ENCODE measurements around the gene PLAC8L1. TPM values are rescaled to one million over a fixed set of nuclear protein-coding genes. Genes with fewer than 3 reads are reported as not detected.

PLAC8L1 gene
- polyA plus RNA-seq, 1 of the 3 experiments (the other 2 are of a cell fraction) = 0.21 TPM

DNA sequence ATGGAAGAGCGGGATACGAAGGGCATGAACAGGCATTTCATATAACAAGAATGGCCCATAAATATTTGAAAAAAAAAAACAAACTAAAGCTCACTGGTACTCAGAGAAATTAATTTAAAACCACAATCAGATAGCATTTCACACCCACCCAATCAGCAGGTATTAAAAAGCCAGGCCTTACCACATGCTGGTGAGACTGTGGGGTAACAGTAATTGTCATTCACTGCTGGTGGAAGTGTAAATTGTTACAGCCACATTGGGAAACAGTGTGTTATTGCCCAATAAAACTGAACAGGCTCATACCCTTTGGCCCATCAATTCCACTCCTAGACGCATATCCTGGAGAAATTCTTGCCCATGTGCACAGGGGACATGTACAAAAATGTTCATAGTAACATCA, 66.0 kb downstream of the PLAC8L1 start:
- no peak for DNase-seq
- Histone ChIP-seq H3K27me3 (ENCODE audit: insufficient read depth) (no peaks in the 10 kb centered on the region), H3K9me2 (no peaks in the 10 kb centered on the region), H3K4me3 (ENCODE audit: low read depth in 2 of 2, low read length in 1 of 2) (no peak overlapping the region), H3K4me1 (ENCODE audit: control insufficient read depth in 1 of 2, insufficient read depth in 2 of 2, low read depth in 1 of 2, low read length in 1 of 2) (peaks cover 0 to 9% of the 10 kb centered on the region in 2 experiments; a peak in 2 of 4 replicates), H3F3A (replicated peaks; ENCODE audit: insufficient read depth) (no peaks in the 10 kb centered on the region), H3K79me2 (ENCODE audit: insufficient read depth) (no peaks in the 10 kb centered on the region), H3K36me3 (replicated peaks in 1 of 2; ENCODE audit: control insufficient read depth in 1 of 2, insufficient read depth in 2 of 2, low read length in 1 of 2) (no peaks in the 10 kb centered on the region), H2AFZ (ENCODE audit: low read depth) (no peak overlapping the region), H3K4me2 (no peak overlapping the region), H4K20me1 (ENCODE audit: insufficient read depth) (no peaks in the 10 kb centered on the region), H3K9me3 (no peaks in the 10 kb centered on the region), H3K9ac (no peak overlapping the region), H3K27ac (ENCODE audit: low read depth in 2 of 2, low read length in 1 of 2) (no peak overlapping the region)
- ChIA-PET CTCF (interaction anchor here (0.6 to 2.3 kb wide), 2 partner anchors 214 to 347 kb away, joined by 3 to 12 read pairs; no protein-coding TSS in a partner anchor), POLR2A (no interaction called here)
- TF ChIP-seq NRF1 (IDR thresholded peaks at IDR 0.05; ENCODE audit: low read depth, low read length) (no peak), FOSL2 (IDR thresholded peaks at IDR 0.05; ENCODE audit: borderline replicate concordance, low read depth) (no peak), CHD2 (IDR thresholded peaks at IDR 0.05; ENCODE audit: low read length, partially characterized antibody) (no peak)
- TF ChIP-seq, protein P1, sequence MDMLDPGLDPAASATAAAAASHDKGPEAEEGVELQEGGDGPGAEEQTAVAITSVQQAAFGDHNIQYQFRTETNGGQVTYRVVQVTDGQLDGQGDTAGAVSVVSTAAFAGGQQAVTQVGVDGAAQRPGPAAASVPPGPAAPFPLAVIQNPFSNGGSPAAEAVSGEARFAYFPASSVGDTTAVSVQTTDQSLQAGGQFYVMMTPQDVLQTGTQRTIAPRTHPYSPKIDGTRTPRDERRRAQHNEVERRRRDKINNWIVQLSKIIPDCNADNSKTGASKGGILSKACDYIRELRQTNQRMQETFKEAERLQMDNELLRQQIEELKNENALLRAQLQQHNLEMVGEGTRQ (IDR thresholded peaks at IDR 0.05; ENCODE audit: borderline replicate concordance, low read depth, low read length) = no peak
- WGBS (ENCODE audit: low lambda C conversion rate) = 78% methylated on average over 3 of the region's 3 CpGs

DNA sequence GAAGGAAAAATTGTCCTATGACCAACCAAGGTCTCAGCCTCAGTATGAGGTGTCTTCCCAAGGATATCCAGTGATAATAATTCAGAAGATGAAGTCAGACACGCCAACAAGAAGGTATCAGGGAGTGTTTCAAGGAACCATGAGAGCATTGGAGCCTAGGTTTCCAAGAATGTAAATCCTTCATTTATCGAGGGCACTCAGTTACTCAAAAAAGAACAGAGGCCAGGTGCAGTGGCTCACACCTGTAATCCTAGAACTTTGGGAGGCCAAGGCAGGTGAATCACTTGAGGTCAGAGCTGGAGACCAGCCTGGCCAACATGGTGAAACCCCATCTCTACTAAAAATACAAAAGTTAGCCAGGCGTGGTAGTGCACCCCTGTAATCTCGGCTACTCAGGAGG, 70.8 kb downstream of the PLAC8L1 start:
- whole genome bisulfite sequencing (ENCODE audit: low lambda C conversion rate) = 73% methylated on average over 4 of the region's 4 CpGs
- H3K4me2 ChIP-seq = no peak overlapping the region
- H3K9me3 ChIP-seq = no peaks in the 10 kb centered on the region
- H3K9me2 ChIP-seq = no peaks in the 10 kb centered on the region
- peaks cover 0 to 3% of the 10 kb centered on the region in 2 experiments; a peak in 2 of 4 replicates for H3K4me1 ChIP-seq (ENCODE audit: control insufficient read depth in 1 of 2, insufficient read depth in 2 of 2, low read depth in 1 of 2, low read length in 1 of 2)
- H3K79me2 ChIP-seq (ENCODE audit: insufficient read depth) = no peaks in the 10 kb centered on the region
- POLR2A ChIA-PET = no interaction called here
- H2AFZ ChIP-seq (ENCODE audit: low read depth) = no peak overlapping the region
- CTCF ChIA-PET = interaction anchor here (1.1 kb wide), 1 partner anchor 9 kb away, joined by 3 read pairs; no protein-coding TSS in a partner anchor
- TF ChIP-seq, protein P1 (IDR thresholded peaks at IDR 0.05; ENCODE audit: borderline replicate concordance, low read depth, low read length) = no peak
- TF ChIP-seq NFIC (IDR thresholded peaks at IDR 0.05; ENCODE audit: borderline replicate concordance) = no peak
- no peak for TF ChIP-seq EP300 (IDR thresholded peaks at IDR 0.05; ENCODE audit: borderline replicate concordance in 1 of 2, low read depth in 1 of 2, low read length in 1 of 2)
- no peak for DNase-seq
- no peaks in the 10 kb centered on the region for H3F3A ChIP-seq (replicated peaks; ENCODE audit: insufficient read depth)
- no peak overlapping the region for H3K27ac ChIP-seq (ENCODE audit: low read depth in 2 of 2, low read length in 1 of 2)
- H3K9ac ChIP-seq = no peak overlapping the region
- no peaks in the 10 kb centered on the region for H3K36me3 ChIP-seq (replicated peaks in 1 of 2; ENCODE audit: control insufficient read depth in 1 of 2, insufficient read depth in 2 of 2, low read length in 1 of 2)
- H4K20me1 ChIP-seq (ENCODE audit: insufficient read depth) = no peaks in the 10 kb centered on the region
- no peak overlapping the region for H3K4me3 ChIP-seq (ENCODE audit: low read depth in 2 of 2, low read length in 1 of 2)
- H3K27me3 ChIP-seq (ENCODE audit: insufficient read depth) = no peaks in the 10 kb centered on the region

Small RNAs within 50 kb of the gene (small RNA-seq; reads per million reads assigned to genes)
- 0 reads per million in 7 experiments for gene AC091959.1

Other genes starting within 250 kb of the PLAC8L1 start
- gene GRXCR2, start 232.6 kb downstream of the PLAC8L1 start, polyA plus RNA-seq (2012; rRNA removed) = not detected in 2 replicates
- gene SH3RF2, start 169.0 kb downstream of the PLAC8L1 start, polyA plus RNA-seq (2012; rRNA removed) = 0.87 and 0.93 TPM in 2 replicates
- 16.8 and 19.9 TPM in 2 replicates for gene LARS1, start 77.1 kb upstream of the PLAC8L1 start, polyA plus RNA-seq (2012; rRNA removed)
- gene RBM27, start 98.0 kb upstream of the PLAC8L1 start, polyA plus RNA-seq (2012; rRNA removed) = 6.1 and 8.2 TPM in 2 replicates
- gene POU4F3, start 233.3 kb upstream of the PLAC8L1 start, polyA plus RNA-seq (2012; rRNA removed) = 0.05 and 0.08 TPM in 2 replicates

Data from SK-N-SH (cell line).